Measurements from ENCODE around the gene TSPOAP1.

TSPOAP1 gene

GRCh38 chr17:58340405-58340876, 11.8 kb upstream of the TSPOAP1 start:
- no peak for TF ChIP-seq FOXP2 (optimal IDR thresholded peaks at IDR 0.05; ENCODE audit: borderline replicate concordance, extremely low read depth, extremely low read length, insufficient read depth)
- no peak for TF ChIP-seq TAF1 (IDR thresholded peaks at IDR 0.05; ENCODE audit: borderline replicate concordance, insufficient read depth, low read length)

DNA sequence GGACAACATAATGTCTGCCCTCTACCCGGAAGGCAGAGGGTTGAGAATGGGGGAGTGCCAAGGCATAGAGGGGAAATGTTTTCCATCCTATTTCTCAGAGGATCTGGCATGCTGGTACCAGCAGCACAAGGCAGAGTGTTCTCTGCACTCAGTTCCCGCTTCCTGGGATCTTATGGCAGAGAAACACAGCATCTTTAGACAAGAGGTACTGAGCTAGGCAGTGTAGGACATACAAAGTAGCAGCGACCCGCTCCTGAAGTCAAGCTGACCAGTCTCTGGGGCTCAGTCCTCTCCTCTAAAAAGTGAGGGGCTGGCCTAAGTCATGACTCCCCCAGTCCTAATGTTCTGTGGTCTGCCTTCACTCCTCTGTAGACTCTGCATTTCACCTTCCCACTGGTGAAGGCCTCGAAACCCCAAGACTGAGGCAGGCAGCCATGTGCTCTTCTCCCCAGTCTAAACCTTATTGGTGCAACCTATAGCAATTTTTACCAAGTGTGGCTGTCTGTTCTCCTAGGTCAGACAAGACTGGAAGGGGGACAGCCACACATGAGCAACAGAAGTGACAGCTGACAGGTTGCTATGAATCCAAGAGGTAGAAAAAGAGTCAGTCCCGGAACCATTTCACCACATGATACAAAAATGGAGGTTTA, 11.3 kb upstream of the TSPOAP1 start:
- no peak for TF ChIP-seq TAF1 (IDR thresholded peaks at IDR 0.05; ENCODE audit: borderline replicate concordance, insufficient read depth, low read length)
- no peak for TF ChIP-seq SIN3A (IDR thresholded peaks at IDR 0.05; ENCODE audit: borderline replicate concordance, insufficient read depth, low read length)

GRCh38 chr17:58338841-58339754, 10.5 kb upstream of the TSPOAP1 start:
- no peak for TF ChIP-seq SIN3A (IDR thresholded peaks at IDR 0.05; ENCODE audit: borderline replicate concordance, insufficient read depth, low read length)
- no peak for TF ChIP-seq FOXP2 (optimal IDR thresholded peaks at IDR 0.05; ENCODE audit: borderline replicate concordance, extremely low read depth, extremely low read length, insufficient read depth)
- TF ChIP-seq POLR2AphosphoS5 (IDR thresholded peaks at IDR 0.05; ENCODE audit: low read depth, low read length), result no peak
- TF ChIP-seq TAF1 (IDR thresholded peaks at IDR 0.05; ENCODE audit: borderline replicate concordance, insufficient read depth, low read length), result no peak
- TF ChIP-seq REST (IDR thresholded peaks at IDR 0.05; ENCODE audit: insufficient read depth in 1 of 2, low read depth in 2 of 2, low read length in 2 of 2), result no peak

DNA sequence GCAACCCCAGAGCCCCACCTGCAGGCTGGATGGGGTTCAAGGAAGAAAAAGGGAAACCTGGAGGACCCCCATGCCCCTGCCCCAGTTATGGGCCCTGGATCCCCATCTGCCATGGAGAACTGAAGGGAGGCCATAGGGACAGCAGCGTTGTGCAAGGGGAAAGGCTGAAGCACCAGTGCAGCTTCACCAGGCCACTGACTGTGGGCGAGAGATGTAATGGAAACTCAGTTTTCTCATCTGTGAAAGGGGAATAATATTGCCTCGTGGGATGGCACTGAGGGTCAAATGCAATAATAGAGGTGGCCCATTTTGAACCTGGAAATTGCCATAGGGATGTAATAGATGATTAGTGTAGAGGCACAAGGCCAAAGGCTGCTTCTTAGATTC, 9.9 kb upstream of the TSPOAP1 start:
- TF ChIP-seq SIN3A (IDR thresholded peaks at IDR 0.05; ENCODE audit: borderline replicate concordance, insufficient read depth, low read length) (no peak), TAF1 (IDR thresholded peaks at IDR 0.05; ENCODE audit: borderline replicate concordance, insufficient read depth, low read length) (no peak), FOXP2 (optimal IDR thresholded peaks at IDR 0.05; ENCODE audit: borderline replicate concordance, extremely low read depth, extremely low read length, insufficient read depth) (no peak), REST (IDR thresholded peaks at IDR 0.05; ENCODE audit: insufficient read depth in 1 of 2, low read depth in 2 of 2, low read length in 2 of 2) (no peak)

DNA sequence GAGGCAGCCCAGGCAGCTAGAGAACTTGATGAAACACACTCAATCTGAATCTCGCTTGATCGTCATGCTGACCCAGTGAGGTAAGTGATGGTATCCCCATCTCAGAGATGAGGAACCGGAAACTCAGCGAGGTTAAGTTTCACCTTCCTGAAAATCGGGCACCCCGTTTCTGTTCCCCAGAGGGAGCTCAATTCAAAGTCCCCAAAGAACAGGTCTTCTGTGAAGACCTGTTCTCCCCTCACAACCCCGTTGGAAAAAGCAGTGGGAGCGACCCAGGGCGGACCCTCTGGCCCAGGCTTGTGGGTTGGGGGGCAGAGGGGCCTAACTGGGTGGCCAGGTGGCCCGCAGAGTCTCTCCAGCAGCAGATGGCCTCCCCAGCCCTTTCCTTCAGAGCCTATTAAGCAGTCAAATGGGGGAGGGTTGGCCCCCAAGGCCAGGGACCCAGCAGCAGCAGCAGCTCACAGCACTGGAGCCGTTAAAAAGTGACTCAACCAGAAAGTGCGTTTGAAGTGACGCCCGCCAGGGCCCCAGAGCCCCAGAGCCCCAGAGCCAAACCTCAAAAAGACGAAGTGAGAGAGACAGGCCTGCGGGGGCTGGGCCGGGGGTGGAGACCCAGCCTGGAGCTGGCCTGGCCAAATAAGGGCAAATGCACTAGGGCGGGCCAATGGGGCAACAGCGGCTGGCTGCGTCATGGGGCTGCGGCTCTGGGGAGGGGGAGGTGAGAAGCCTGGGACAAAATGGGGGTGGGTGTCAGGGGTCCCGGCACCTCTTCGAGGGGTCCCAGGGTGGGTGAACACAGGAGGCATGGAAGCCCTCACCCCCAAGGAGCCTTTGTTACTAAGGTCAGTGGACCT, 9.2 kb upstream of the TSPOAP1 start:
- TF ChIP-seq POLR2AphosphoS5 (IDR thresholded peaks at IDR 0.05; ENCODE audit: low read depth, low read length) (no peak), TAF1 (IDR thresholded peaks at IDR 0.05; ENCODE audit: borderline replicate concordance, insufficient read depth, low read length) (no peak), SIN3A (IDR thresholded peaks at IDR 0.05; ENCODE audit: borderline replicate concordance, insufficient read depth, low read length) (no peak), REST (IDR thresholded peaks at IDR 0.05; ENCODE audit: insufficient read depth in 1 of 2, low read depth in 2 of 2, low read length in 2 of 2) (no peak), FOXP2 (optimal IDR thresholded peaks at IDR 0.05; ENCODE audit: borderline replicate concordance, extremely low read depth, extremely low read length, insufficient read depth) (no peak)

Data from PFSK-1 (cell line).